ENCODE data around the gene CSMD2.

DNA sequence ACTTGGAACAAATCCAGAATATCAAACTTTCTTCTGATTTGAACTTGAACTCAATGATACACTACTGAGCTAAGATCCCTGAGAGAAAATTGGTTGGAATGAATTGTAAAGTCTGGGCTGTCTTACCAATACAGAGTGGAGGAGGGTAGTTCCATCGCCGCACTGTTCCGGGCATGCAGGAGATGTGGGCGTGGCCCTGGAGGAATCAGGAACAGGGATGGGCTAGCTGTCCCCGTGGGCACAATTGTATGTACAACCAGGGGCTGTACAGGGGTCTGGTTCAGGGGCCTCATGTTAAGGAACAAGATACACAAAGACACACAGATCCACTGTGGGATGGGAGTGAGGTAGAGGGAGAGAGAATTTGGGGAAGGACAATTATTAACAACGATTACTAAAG is 548.2 kb downstream of the CSMD2 start:
- TF ChIP-seq, protein P1, sequence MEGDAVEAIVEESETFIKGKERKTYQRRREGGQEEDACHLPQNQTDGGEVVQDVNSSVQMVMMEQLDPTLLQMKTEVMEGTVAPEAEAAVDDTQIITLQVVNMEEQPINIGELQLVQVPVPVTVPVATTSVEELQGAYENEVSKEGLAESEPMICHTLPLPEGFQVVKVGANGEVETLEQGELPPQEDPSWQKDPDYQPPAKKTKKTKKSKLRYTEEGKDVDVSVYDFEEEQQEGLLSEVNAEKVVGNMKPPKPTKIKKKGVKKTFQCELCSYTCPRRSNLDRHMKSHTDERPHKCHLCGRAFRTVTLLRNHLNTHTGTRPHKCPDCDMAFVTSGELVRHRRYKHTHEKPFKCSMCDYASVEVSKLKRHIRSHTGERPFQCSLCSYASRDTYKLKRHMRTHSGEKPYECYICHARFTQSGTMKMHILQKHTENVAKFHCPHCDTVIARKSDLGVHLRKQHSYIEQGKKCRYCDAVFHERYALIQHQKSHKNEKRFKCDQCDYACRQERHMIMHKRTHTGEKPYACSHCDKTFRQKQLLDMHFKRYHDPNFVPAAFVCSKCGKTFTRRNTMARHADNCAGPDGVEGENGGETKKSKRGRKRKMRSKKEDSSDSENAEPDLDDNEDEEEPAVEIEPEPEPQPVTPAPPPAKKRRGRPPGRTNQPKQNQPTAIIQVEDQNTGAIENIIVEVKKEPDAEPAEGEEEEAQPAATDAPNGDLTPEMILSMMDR (conservative IDR thresholded peaks at IDR 0.05 in 1 of 2, IDR thresholded peaks at IDR 0.05 in 1 of 2; ENCODE audit: low read depth in 1 of 2, low read length in 2 of 2) = no peak
- no peak for TF ChIP-seq EZH2 (IDR thresholded peaks at IDR 0.05; ENCODE audit: low read length, missing control alignments)
